ENCODE results near the gene PITPNM1. TPM values are rescaled to one million over a fixed set of nuclear protein-coding genes. Genes with fewer than 3 reads are reported as not detected.

The PITPNM1 gene
- total and polyA plus RNA-seq, 2 of the 13 experiments (the other 11 are each of a cell fraction or from before 2014, with no cell fraction given): 8.2 to 8.5 TPM

DNA sequence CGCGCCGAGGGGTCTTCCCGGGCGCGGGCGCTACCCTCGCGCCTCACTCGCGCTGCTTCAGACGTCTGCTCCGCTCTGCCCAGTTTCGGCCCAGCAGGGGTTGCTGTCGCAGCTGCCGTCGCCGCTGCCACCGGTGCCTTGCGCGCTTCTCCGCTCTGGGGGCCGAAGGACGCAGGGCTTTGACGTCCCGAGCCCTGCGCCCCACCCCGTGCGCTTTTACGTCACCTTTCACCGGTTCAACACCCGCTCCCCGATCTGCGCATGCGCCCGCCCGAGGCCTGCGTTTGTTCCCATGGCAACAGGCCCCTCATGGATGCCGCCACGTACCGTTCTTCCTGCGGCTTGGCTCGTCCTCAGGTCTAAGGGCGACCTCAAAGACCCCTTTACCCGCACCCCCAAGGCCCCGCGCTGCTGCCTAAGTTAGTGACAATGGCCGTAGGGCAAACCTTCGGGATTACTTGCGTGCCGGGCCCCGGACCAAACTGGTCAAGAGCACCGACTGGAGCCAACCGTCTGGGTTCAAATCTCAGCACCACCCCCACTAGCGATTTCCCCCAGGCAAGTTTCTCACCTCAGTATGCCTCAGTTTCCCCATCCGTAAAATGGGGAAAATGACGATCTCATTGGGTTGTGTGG is 3.4 kb upstream of the PITPNM1 start (continued):
- TF ChIP-seq, protein P1, sequence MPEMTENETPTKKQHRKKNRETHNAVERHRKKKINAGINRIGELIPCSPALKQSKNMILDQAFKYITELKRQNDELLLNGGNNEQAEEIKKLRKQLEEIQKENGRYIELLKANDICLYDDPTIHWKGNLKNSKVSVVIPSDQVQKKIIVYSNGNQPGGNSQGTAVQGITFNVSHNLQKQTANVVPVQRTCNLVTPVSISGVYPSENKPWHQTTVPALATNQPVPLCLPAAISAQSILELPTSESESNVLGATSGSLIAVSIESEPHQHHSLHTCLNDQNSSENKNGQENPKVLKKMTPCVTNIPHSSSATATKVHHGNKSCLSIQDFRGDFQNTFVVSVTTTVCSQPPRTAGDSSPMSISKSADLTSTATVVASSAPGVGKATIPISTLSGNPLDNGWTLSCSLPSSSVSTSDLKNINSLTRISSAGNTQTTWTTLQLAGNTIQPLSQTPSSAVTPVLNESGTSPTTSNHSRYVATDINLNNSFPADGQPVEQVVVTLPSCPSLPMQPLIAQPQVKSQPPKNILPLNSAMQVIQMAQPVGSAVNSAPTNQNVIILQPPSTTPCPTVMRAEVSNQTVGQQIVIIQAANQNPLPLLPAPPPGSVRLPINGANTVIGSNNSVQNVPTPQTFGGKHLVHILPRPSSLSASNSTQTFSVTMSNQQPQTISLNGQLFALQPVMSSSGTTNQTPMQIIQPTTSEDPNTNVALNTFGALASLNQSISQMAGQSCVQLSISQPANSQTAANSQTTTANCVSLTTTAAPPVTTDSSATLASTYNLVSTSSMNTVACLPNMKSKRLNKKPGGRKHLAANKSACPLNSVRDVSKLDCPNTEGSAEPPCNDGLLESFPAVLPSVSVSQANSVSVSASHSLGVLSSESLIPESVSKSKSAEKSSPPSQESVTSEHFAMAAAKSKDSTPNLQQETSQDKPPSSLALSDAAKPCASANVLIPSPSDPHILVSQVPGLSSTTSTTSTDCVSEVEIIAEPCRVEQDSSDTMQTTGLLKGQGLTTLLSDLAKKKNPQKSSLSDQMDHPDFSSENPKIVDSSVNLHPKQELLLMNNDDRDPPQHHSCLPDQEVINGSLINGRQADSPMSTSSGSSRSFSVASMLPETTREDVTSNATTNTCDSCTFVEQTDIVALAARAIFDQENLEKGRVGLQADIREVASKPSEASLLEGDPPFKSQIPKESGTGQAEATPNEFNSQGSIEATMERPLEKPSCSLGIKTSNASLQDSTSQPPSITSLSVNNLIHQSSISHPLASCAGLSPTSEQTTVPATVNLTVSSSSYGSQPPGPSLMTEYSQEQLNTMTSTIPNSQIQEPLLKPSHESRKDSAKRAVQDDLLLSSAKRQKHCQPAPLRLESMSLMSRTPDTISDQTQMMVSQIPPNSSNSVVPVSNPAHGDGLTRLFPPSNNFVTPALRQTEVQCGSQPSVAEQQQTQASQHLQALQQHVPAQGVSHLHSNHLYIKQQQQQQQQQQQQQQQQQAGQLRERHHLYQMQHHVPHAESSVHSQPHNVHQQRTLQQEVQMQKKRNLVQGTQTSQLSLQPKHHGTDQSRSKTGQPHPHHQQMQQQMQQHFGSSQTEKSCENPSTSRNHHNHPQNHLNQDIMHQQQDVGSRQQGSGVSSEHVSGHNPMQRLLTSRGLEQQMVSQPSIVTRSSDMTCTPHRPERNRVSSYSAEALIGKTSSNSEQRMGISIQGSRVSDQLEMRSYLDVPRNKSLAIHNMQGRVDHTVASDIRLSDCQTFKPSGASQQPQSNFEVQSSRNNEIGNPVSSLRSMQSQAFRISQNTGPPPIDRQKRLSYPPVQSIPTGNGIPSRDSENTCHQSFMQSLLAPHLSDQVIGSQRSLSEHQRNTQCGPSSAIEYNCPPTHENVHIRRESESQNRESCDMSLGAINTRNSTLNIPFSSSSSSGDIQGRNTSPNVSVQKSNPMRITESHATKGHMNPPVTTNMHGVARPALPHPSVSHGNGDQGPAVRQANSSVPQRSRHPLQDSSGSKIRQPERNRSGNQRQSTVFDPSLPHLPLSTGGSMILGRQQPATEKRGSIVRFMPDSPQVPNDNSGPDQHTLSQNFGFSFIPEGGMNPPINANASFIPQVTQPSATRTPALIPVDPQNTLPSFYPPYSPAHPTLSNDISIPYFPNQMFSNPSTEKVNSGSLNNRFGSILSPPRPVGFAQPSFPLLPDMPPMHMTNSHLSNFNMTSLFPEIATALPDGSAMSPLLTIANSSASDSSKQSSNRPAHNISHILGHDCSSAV (CRISPR knock-in tag; IDR thresholded peaks at IDR 0.05; ENCODE audit: borderline replicate concordance): no peak
- TF ChIP-seq HHEX (CRISPR knock-in tag; IDR thresholded peaks at IDR 0.05): no peak
- TF ChIP-seq, protein P2, sequence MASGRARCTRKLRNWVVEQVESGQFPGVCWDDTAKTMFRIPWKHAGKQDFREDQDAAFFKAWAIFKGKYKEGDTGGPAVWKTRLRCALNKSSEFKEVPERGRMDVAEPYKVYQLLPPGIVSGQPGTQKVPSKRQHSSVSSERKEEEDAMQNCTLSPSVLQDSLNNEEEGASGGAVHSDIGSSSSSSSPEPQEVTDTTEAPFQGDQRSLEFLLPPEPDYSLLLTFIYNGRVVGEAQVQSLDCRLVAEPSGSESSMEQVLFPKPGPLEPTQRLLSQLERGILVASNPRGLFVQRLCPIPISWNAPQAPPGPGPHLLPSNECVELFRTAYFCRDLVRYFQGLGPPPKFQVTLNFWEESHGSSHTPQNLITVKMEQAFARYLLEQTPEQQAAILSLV (CRISPR knock-in tag; IDR thresholded peaks at IDR 0.05; ENCODE audit: borderline replicate concordance): peak; percentile 84
- TF ChIP-seq, protein P3, sequence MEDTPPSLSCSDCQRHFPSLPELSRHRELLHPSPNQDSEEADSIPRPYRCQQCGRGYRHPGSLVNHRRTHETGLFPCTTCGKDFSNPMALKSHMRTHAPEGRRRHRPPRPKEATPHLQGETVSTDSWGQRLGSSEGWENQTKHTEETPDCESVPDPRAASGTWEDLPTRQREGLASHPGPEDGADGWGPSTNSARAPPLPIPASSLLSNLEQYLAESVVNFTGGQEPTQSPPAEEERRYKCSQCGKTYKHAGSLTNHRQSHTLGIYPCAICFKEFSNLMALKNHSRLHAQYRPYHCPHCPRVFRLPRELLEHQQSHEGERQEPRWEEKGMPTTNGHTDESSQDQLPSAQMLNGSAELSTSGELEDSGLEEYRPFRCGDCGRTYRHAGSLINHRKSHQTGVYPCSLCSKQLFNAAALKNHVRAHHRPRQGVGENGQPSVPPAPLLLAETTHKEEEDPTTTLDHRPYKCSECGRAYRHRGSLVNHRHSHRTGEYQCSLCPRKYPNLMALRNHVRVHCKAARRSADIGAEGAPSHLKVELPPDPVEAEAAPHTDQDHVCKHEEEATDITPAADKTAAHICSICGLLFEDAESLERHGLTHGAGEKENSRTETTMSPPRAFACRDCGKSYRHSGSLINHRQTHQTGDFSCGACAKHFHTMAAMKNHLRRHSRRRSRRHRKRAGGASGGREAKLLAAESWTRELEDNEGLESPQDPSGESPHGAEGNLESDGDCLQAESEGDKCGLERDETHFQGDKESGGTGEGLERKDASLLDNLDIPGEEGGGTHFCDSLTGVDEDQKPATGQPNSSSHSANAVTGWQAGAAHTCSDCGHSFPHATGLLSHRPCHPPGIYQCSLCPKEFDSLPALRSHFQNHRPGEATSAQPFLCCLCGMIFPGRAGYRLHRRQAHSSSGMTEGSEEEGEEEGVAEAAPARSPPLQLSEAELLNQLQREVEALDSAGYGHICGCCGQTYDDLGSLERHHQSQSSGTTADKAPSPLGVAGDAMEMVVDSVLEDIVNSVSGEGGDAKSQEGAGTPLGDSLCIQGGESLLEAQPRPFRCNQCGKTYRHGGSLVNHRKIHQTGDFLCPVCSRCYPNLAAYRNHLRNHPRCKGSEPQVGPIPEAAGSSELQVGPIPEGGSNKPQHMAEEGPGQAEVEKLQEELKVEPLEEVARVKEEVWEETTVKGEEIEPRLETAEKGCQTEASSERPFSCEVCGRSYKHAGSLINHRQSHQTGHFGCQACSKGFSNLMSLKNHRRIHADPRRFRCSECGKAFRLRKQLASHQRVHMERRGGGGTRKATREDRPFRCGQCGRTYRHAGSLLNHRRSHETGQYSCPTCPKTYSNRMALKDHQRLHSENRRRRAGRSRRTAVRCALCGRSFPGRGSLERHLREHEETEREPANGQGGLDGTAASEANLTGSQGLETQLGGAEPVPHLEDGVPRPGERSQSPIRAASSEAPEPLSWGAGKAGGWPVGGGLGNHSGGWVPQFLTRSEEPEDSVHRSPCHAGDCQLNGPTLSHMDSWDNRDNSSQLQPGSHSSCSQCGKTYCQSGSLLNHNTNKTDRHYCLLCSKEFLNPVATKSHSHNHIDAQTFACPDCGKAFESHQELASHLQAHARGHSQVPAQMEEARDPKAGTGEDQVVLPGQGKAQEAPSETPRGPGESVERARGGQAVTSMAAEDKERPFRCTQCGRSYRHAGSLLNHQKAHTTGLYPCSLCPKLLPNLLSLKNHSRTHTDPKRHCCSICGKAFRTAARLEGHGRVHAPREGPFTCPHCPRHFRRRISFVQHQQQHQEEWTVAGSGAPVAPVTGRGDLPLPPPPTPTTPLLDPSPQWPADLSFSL (CRISPR knock-in tag; IDR thresholded peaks at IDR 0.05): no peak
- TF ChIP-seq, protein P4, sequence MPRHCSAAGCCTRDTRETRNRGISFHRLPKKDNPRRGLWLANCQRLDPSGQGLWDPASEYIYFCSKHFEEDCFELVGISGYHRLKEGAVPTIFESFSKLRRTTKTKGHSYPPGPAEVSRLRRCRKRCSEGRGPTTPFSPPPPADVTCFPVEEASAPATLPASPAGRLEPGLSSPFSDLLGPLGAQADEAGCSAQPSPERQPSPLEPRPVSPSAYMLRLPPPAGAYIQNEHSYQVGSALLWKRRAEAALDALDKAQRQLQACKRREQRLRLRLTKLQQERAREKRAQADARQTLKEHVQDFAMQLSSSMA (CRISPR knock-in tag; IDR thresholded peaks at IDR 0.05): no peak
- peak; percentile 41 for TF ChIP-seq ZNF235 (CRISPR knock-in tag; IDR thresholded peaks at IDR 0.05; ENCODE audit: borderline replicate concordance)
- TF ChIP-seq NR2F1 (CRISPR knock-in tag; IDR thresholded peaks at IDR 0.05): no peak
- TF ChIP-seq, protein P5, sequence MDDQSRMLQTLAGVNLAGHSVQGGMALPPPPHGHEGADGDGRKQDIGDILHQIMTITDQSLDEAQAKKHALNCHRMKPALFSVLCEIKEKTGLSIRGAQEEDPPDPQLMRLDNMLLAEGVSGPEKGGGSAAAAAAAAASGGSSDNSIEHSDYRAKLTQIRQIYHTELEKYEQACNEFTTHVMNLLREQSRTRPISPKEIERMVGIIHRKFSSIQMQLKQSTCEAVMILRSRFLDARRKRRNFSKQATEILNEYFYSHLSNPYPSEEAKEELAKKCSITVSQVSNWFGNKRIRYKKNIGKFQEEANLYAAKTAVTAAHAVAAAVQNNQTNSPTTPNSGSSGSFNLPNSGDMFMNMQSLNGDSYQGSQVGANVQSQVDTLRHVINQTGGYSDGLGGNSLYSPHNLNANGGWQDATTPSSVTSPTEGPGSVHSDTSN (CRISPR knock-in tag; IDR thresholded peaks at IDR 0.05; ENCODE audit: borderline replicate concordance): no peak; the same call in 1 of the 2 replicates
- TF ChIP-seq ZNF660 (CRISPR knock-in tag; IDR thresholded peaks at IDR 0.05; ENCODE audit: borderline replicate concordance, low read depth): no peak
- TF ChIP-seq SMARCE1 (IDR thresholded peaks at IDR 0.05; ENCODE audit: borderline replicate concordance): no peak

All from HepG2 (cell line).